Neural cell (in vitro differentiated cells): ENCODE data around the gene WNK2. TPM values are rescaled to one million over a fixed set of nuclear protein-coding genes. Genes with fewer than 3 reads are reported as not detected.

Experiments
- H2AFZ ChIP-seq: fragments of 200-600, 300-800 bp; sonication (generic), shearing (Covaris generic); 2 replicates; pipeline ENCODE4 v1.6.0; 2014; ENCODE audit warnings: low read depth, mild to moderate bottlenecking, antibody characterized with exemption, low read length, moderate library complexity
- H3F3A ChIP-seq: fragments of 200-600 bp; shearing (Covaris generic); 2 replicates; pipeline ENCODE4 v1.6.1; 2016; ENCODE audit warnings: mild to moderate bottlenecking, moderate library complexity, mixed read lengths, antibody characterized with exemption, low read length; ENCODE audit not compliant: insufficient read depth, poor library complexity, severe bottlenecking
- H3K27ac ChIP-seq: fragments of 200-600, 300-800 bp; sonication (generic), shearing (Covaris generic); 2 replicates; pipeline ENCODE4 v1.5.1; 2014; ENCODE audit warnings: mild to moderate bottlenecking, low read length, moderate library complexity
- H3K27me3 ChIP-seq: fragments of 300-800, 200-600 bp; sonication (generic), shearing (Covaris generic); 2 replicates; pipeline ENCODE4 v1.6.0; 2014; ENCODE audit warnings: mild to moderate bottlenecking, low read depth, low read length, moderate library complexity; ENCODE audit not compliant: insufficient read depth
- H3K36me3 ChIP-seq: fragments of 300-800, 200-600 bp; sonication (generic), shearing (Covaris generic); 2 replicates; pipeline ENCODE4 v1.5.1; 2014; ENCODE audit warnings: mild to moderate bottlenecking, antibody characterized with exemption, low read length, moderate library complexity; ENCODE audit not compliant: insufficient read depth
- H3K4me2 ChIP-seq: fragments of 300-800, 200-600 bp; sonication (generic), shearing (Covaris generic); 2 replicates; pipeline ENCODE4 v1.6.0; 2014; ENCODE audit warnings: mild to moderate bottlenecking, low read length
- H3K4me3 ChIP-seq: fragments of 300-800, 200-600 bp; sonication (generic), shearing (Covaris generic); 2 replicates; pipeline ENCODE4 v1.5.1; 2014; ENCODE audit warnings: mild to moderate bottlenecking, low read length, moderate library complexity
- H3K79me2 ChIP-seq: fragments of 200-600 bp; shearing (Covaris generic); replicated peaks from 2 replicates; pipeline ENCODE4 v1.6.0; 2014; ENCODE audit warnings: mild to moderate bottlenecking, low read length, moderate library complexity; ENCODE audit not compliant: insufficient read depth
- H3K9ac ChIP-seq: fragments of 300-800, 200-600 bp; sonication (generic), shearing (Covaris generic); 2 replicates; pipeline ENCODE4 v1.6.1; 2016; ENCODE audit warnings: mild to moderate bottlenecking, low read length, mixed read lengths
- H3K9me2 ChIP-seq: fragments of 200-600 bp; shearing (Covaris generic); 2 replicates; pipeline ENCODE4 v1.6.1; 2016; ENCODE audit warnings: mild to moderate bottlenecking, low read length, mixed read lengths; ENCODE audit not compliant: insufficient read depth
- H3K9me3 ChIP-seq: fragments of 200-600, 300-800 bp; sonication (generic), shearing (Covaris generic); 2 replicates; pipeline ENCODE4 v1.6.1; 2016; ENCODE audit warnings: mild to moderate bottlenecking, mixed run types, low read length, moderate library complexity, mixed read lengths
- H4K20me1 ChIP-seq: fragments of 200-600 bp; shearing (Covaris generic); 2 replicates; pipeline ENCODE4 v1.6.1; 2016; ENCODE audit warnings: mild to moderate bottlenecking, mixed run types; ENCODE audit not compliant: insufficient read depth
- EP300 ChIP-seq: fragments of 450-650 bp; conservative IDR thresholded peaks from 2 replicates; pipeline ENCODE4 v1.6.1; 2014; ENCODE audit warnings: antibody characterized with exemption, mild to moderate bottlenecking, moderate library complexity; ENCODE audit not compliant: poor library complexity, severe bottlenecking
- EZH2 ChIP-seq: fragments of 200-600, 300-800 bp; shearing (Covaris generic), sonication (generic); IDR thresholded peaks from 2 replicates; pipeline ENCODE4 v1.6.1; 2014; ENCODE audit warnings: antibody characterized with exemption, low read length, borderline replicate concordance, mild to moderate bottlenecking; ENCODE audit not compliant: insufficient read depth, poor library complexity, severe bottlenecking
- MXI1 ChIP-seq: fragments of 450-650 bp; conservative IDR thresholded peaks from 2 replicates; pipeline ENCODE4 v1.6.1; 2014; ENCODE audit warnings: antibody characterized with exemption, mild to moderate bottlenecking; ENCODE audit not compliant: poor library complexity, severe bottlenecking
- POLR2AphosphoS5 ChIP-seq: IDR thresholded peaks from 2 replicates; pipeline ENCODE4 v1.6.1; 2012
- RAD21 ChIP-seq: fragments of 450-650 bp; conservative IDR thresholded peaks from 2 replicates; pipeline ENCODE4 v1.6.1; 2014; ENCODE audit warnings: antibody characterized with exemption, mild to moderate bottlenecking, moderate library complexity
- REST ChIP-seq: IDR thresholded peaks from 2 replicates; pipeline ENCODE4 v1.6.1; 2012; ENCODE audit warnings: borderline replicate concordance
- SMC3 ChIP-seq: fragments of 450-650 bp; conservative IDR thresholded peaks from 2 replicates; pipeline ENCODE4 v1.6.1; 2014; ENCODE audit warnings: antibody characterized with exemption, mild to moderate bottlenecking, moderate library complexity; ENCODE audit not compliant: poor library complexity
- TAF1 ChIP-seq: IDR thresholded peaks from 2 replicates; pipeline ENCODE4 v1.6.1; 2012; ENCODE audit warnings: low read depth
- polyA plus RNA-seq: library from polyadenylated mRNA; depleted of rRNA; stranded (reverse); fragments of >200 nt; gene quantifications from 2 replicates; pipeline ENCODE4 v1.2.3, GENCODE V29; 2014
- TF ChIP-seq, protein P1 (sequence below): fragments of 450-650 bp; IDR thresholded peaks from 2 replicates; pipeline ENCODE4 v1.5.1; 2014; ENCODE audit warnings: antibody characterized with exemption, mild to moderate bottlenecking, moderate library complexity; ENCODE audit not compliant: poor library complexity, severe bottlenecking

Gene WNK2
- polyA plus RNA-seq, 1 donor from 2014 or later, result 37.1 TPM

GRCh38 chr9:93288341-93288740 is 104.4 kb downstream of the WNK2 start:
- H4K20me1 ChIP-seq, result no peaks in the 10 kb centered on the region
- peaks cover 6% of the 10 kb centered on the region for H3K36me3 ChIP-seq
- no peak overlapping the region for H3K4me2 ChIP-seq
- no peaks in the 10 kb centered on the region for H3K27me3 ChIP-seq
- TF ChIP-seq REST (no peak), SMC3 (no peak)
- no peaks in the 10 kb centered on the region for H3K9me2 ChIP-seq
- no peaks in the 10 kb centered on the region for H3F3A ChIP-seq
- no peak overlapping the region for H3K4me3 ChIP-seq
- peaks cover 3% of the 10 kb centered on the region for H3K9me3 ChIP-seq
- no peak overlapping the region for H3K9ac ChIP-seq
- no peak overlapping the region for H3K27ac ChIP-seq
- no peaks in the 10 kb centered on the region for H3K79me2 ChIP-seq
- H2AFZ ChIP-seq, result no peak overlapping the region

DNA sequence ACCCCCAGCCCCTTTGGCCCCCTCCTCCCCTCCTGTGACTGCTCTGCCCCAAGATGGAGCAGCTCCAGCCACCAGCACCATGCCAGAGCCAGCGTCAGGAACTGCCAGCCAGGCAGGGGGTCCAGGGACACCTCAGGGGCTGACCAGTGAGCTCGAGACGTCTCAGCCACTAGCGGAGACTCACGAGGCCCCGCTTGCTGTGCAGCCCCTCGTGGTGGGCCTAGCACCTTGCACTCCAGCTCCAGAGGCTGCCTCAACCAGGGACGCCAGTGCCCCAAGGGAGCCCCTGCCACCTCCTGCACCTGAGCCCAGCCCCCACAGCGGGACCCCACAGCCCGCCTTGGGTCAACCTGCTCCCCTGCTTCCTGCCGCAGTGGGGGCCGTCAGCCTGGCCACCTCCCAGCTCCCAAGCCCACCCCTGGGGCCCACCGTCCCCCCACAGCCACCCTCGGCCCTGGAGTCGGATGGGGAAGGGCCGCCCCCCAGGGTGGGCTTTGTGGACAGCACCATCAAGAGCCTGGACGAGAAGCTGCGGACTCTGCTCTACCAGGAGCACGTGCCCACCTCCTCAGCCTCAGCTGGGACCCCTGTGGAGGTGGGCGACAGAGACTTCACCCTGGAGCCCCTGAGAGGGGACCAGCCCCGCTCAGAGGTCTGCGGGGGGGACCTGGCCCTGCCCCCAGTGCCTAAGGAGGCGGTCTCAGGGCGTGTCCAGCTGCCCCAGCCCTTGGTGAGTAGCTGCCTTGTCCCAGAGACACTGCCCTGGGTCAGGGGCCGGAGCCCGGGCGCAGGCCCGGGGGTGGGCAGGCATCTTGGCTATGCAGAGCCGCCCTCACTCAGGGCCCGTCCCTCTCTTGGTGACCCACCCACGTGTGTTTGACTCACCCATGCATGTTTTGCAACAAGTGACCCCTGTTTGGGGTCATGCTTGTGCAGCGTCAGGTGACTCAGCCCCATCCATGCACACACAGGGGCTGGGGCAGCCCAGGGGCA is 105.2 kb downstream of the WNK2 start:
- Histone ChIP-seq H3K36me3 (no peaks in the 10 kb centered on the region), H3K27me3 (no peaks in the 10 kb centered on the region), H3K4me2 (no peak overlapping the region), H3K4me3 (no peak overlapping the region), H3F3A (no peaks in the 10 kb centered on the region), H4K20me1 (no peaks in the 10 kb centered on the region), H3K9ac (no peak overlapping the region), H3K9me2 (no peaks in the 10 kb centered on the region), H3K79me2 (no peaks in the 10 kb centered on the region), H2AFZ (no peak overlapping the region), H3K9me3 (no peaks in the 10 kb centered on the region), H3K27ac (no peak overlapping the region)
- no peak for TF ChIP-seq POLR2AphosphoS5
- no peak for TF ChIP-seq TAF1
- TF ChIP-seq SMC3, result no peak
- no peak for TF ChIP-seq EP300
- TF ChIP-seq, protein P1, sequence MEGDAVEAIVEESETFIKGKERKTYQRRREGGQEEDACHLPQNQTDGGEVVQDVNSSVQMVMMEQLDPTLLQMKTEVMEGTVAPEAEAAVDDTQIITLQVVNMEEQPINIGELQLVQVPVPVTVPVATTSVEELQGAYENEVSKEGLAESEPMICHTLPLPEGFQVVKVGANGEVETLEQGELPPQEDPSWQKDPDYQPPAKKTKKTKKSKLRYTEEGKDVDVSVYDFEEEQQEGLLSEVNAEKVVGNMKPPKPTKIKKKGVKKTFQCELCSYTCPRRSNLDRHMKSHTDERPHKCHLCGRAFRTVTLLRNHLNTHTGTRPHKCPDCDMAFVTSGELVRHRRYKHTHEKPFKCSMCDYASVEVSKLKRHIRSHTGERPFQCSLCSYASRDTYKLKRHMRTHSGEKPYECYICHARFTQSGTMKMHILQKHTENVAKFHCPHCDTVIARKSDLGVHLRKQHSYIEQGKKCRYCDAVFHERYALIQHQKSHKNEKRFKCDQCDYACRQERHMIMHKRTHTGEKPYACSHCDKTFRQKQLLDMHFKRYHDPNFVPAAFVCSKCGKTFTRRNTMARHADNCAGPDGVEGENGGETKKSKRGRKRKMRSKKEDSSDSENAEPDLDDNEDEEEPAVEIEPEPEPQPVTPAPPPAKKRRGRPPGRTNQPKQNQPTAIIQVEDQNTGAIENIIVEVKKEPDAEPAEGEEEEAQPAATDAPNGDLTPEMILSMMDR, result no peak
- TF ChIP-seq MXI1, result no peak
- no peak for TF ChIP-seq RAD21
- no peak for TF ChIP-seq REST
- no peak for TF ChIP-seq EZH2
